NCI-H69 (cell line): Measurements from ENCODE around the gene GLRB.
"Not testable (repeated sequence)": the region's sequence is repeated elsewhere in the genome, so short reads cannot be mapped to it uniquely, and the experiment has no call there.

Experiments
- DNase-seq: peaks from one replicate; lab custom pipeline; 2025; lab: John Stamatoyannopoulos, UW

GLRB gene

GRCh38 chr4:157075811-157076577 is at the start of gene GLRB:
Gene GLRB, plus strand, starts transcription at chr4:157076150. Its CDS starts 1,875 bp downstream, at chr4:157078025.
- peak; percentile 75 for DNase-seq

- DNase-seq: no peak
These were observed 40.5 kb upstream of the GLRB start for GRCh38 chr4:157035471-157035870.

GRCh38 chr4:157040405-157040804 is 35.5 kb upstream of the GLRB start:
- no peak for DNase-seq

- peak; percentile 33 for DNase-seq
These were observed 32.8 kb upstream of the GLRB start for GRCh38 chr4:157043131-157043530.

- peak; percentile 64 for DNase-seq
These were observed 30.3 kb upstream of the GLRB start for GRCh38 chr4:157045507-157046127.

- no peak for DNase-seq
These were observed 27.7 kb upstream of the GLRB start for GRCh38 chr4:157048248-157048647.

- DNase-seq: no peak
These were observed 25.4 kb upstream of the GLRB start for GRCh38 chr4:157050561-157050960.

GRCh38 chr4:157052429-157053040 is 23.4 kb upstream of the GLRB start:
- DNase-seq: no peak

GRCh38 chr4:157057218-157057617 is 18.7 kb upstream of the GLRB start:
- DNase-seq: peak; percentile 45

- DNase-seq: not testable (repeated sequence)
These were observed 17.1 kb upstream of the GLRB start for GRCh38 chr4:157058899-157059298.

GRCh38 chr4:157072002-157072401 is 3.9 kb upstream of the GLRB start:
- no peak for DNase-seq

GRCh38 chr4:157075401-157075800 is 549 bp upstream of the GLRB start:
- no peak for DNase-seq

GRCh38 chr4:157076578-157076947 is 613 bp downstream of the GLRB start:
- DNase-seq: peak; percentile 57

GRCh38 chr4:157079441-157079840 is 3.5 kb downstream of the GLRB start:
- no peak for DNase-seq

GRCh38 chr4:157080605-157081004 is 4.7 kb downstream of the GLRB start:
- DNase-seq: no peak

GRCh38 chr4:157095716-157096115 is 19.8 kb downstream of the GLRB start:
- DNase-seq: no peak

GRCh38 chr4:157096439-157096838 is 20.5 kb downstream of the GLRB start:
- no peak for DNase-seq

GRCh38 chr4:157099506-157099905 is 23.6 kb downstream of the GLRB start:
- DNase-seq: no peak

GRCh38 chr4:157104541-157104940 is 28.6 kb downstream of the GLRB start:
- DNase-seq: no peak

- DNase-seq: no peak
These were observed 38.7 kb downstream of the GLRB start for GRCh38 chr4:157114671-157115070.

- DNase-seq: no peak
These were observed 39.8 kb downstream of the GLRB start for GRCh38 chr4:157115613-157116335.

GRCh38 chr4:157121401-157121800 is 45.5 kb downstream of the GLRB start:
- no peak for DNase-seq

- no peak for DNase-seq
These were observed 51.6 kb downstream of the GLRB start for GRCh38 chr4:157127571-157127970.
